ENCODE results near the gene PRR12.
A peak's percentile ranks its signal among the peaks of the same experiment; 100 is the strongest.

The PRR12 gene

GRCh38 chr19:49585023-49585422, 6.0 kb upstream of the PRR12 start:
- H3K9me3 ChIP-seq (ENCODE audit: insufficient read depth, low read depth, low read length) = no peaks in the 10 kb centered on the region
- no peaks in the 10 kb centered on the region for H3K27me3 ChIP-seq (ENCODE audit: insufficient read depth, low read length)
- peaks cover 8% of the 10 kb centered on the region; the same call in 1 of the 2 replicates for H3K4me1 ChIP-seq (ENCODE audit: insufficient read depth, low read length)
- no peak overlapping the region for H3K27ac ChIP-seq (ENCODE audit: low read length)
- no peak overlapping the region for H3K4me3 ChIP-seq (ENCODE audit: low read length)
- H3K9ac ChIP-seq (ENCODE audit: low read depth, low read length) = no peak overlapping the region
- H3K36me3 ChIP-seq (ENCODE audit: insufficient read depth, low read depth, low read length) = no peaks in the 10 kb centered on the region

GRCh38 chr19:49587227-49587626, 3.8 kb upstream of the PRR12 start:
- H3K27me3 ChIP-seq (ENCODE audit: insufficient read depth, low read length) = no peaks in the 10 kb centered on the region
- H3K36me3 ChIP-seq (ENCODE audit: insufficient read depth, low read depth, low read length) = no peaks in the 10 kb centered on the region
- H3K4me1 ChIP-seq (ENCODE audit: insufficient read depth, low read length) = peaks cover 4% of the 10 kb centered on the region; the same call in 1 of the 2 replicates
- H3K9ac ChIP-seq (ENCODE audit: low read depth, low read length) = no peak overlapping the region
- H3K4me3 ChIP-seq (ENCODE audit: low read length) = no peak overlapping the region
- H3K9me3 ChIP-seq (ENCODE audit: insufficient read depth, low read depth, low read length) = no peaks in the 10 kb centered on the region
- no peak overlapping the region for H3K27ac ChIP-seq (ENCODE audit: low read length)

GRCh38 chr19:49588365-49589122, 2.4 kb upstream of the PRR12 start:
- no peak overlapping the region for H3K9ac ChIP-seq (ENCODE audit: low read depth, low read length)
- H3K36me3 ChIP-seq (ENCODE audit: insufficient read depth, low read depth, low read length) = peaks cover under 1% of the 10 kb centered on the region; the same call in 1 of the 2 replicates
- peaks cover 4% of the 10 kb centered on the region; the same call in 1 of the 2 replicates for H3K4me1 ChIP-seq (ENCODE audit: insufficient read depth, low read length)
- H3K27ac ChIP-seq (ENCODE audit: low read length) = no peak overlapping the region
- no peaks in the 10 kb centered on the region for H3K27me3 ChIP-seq (ENCODE audit: insufficient read depth, low read length)
- H3K4me3 ChIP-seq (ENCODE audit: low read length) = no peak overlapping the region
- H3K9me3 ChIP-seq (ENCODE audit: insufficient read depth, low read depth, low read length) = no peaks in the 10 kb centered on the region

- Histone ChIP-seq H3K4me3 (ENCODE audit: low read length) (peak overlapping the region; percentile 23; the same call in 1 of the 2 replicates), H3K36me3 (ENCODE audit: insufficient read depth, low read depth, low read length) (peaks cover 10% of the 10 kb centered on the region), H3K9me3 (ENCODE audit: insufficient read depth, low read depth, low read length) (no peaks in the 10 kb centered on the region), H3K4me1 (ENCODE audit: insufficient read depth, low read length) (peaks cover 10% of the 10 kb centered on the region; the same call in 1 of the 2 replicates), H3K27ac (ENCODE audit: low read length) (no peak overlapping the region), H3K9ac (ENCODE audit: low read depth, low read length) (no peak overlapping the region), H3K27me3 (ENCODE audit: insufficient read depth, low read length) (no peaks in the 10 kb centered on the region)
Measured at GRCh38 chr19:49589502-49589905, 1.5 kb upstream of the PRR12 start.

GRCh38 chr19:49590071-49590970, 661 bp upstream of the PRR12 start:
- peaks cover 5% of the 10 kb centered on the region; the same call in 1 of the 2 replicates for H3K4me1 ChIP-seq (ENCODE audit: insufficient read depth, low read length)

GRCh38 chr19:49591731-49592485, 926 bp downstream of the PRR12 start:
- Histone ChIP-seq H3K4me1 (ENCODE audit: insufficient read depth, low read length) (peaks cover 5% of the 10 kb centered on the region; the same call in 1 of the 2 replicates), H3K27me3 (ENCODE audit: insufficient read depth, low read length) (no peaks in the 10 kb centered on the region), H3K9ac (ENCODE audit: low read depth, low read length) (peak overlapping the region; percentile 99), H3K9me3 (ENCODE audit: insufficient read depth, low read depth, low read length) (no peaks in the 10 kb centered on the region), H3K36me3 (ENCODE audit: insufficient read depth, low read depth, low read length) (peaks cover 26% of the 10 kb centered on the region), H3K4me3 (ENCODE audit: low read length) (peak overlapping the region; percentile 87), H3K27ac (ENCODE audit: low read length) (peak overlapping the region; percentile 84)

More at GRCh38 chr19:49590071-49590970, 661 bp upstream of the PRR12 start:
- H3K9me3 ChIP-seq (ENCODE audit: insufficient read depth, low read depth, low read length) = no peaks in the 10 kb centered on the region
- H3K4me3 ChIP-seq (ENCODE audit: low read length) = peak overlapping the region; percentile 95
- H3K27me3 ChIP-seq (ENCODE audit: insufficient read depth, low read length) = no peaks in the 10 kb centered on the region
- H3K9ac ChIP-seq (ENCODE audit: low read depth, low read length) = peak overlapping the region; percentile 99
- H3K27ac ChIP-seq (ENCODE audit: low read length) = peak overlapping the region; percentile 96
- peaks cover 15% of the 10 kb centered on the region for H3K36me3 ChIP-seq (ENCODE audit: insufficient read depth, low read depth, low read length)

GRCh38 chr19:49592486-49593232, 1.7 kb downstream of the PRR12 start:
- peak overlapping the region; percentile 87 for H3K4me3 ChIP-seq (ENCODE audit: low read length)
- H3K9ac ChIP-seq (ENCODE audit: low read depth, low read length) = peak overlapping the region; percentile 99; the same call in 1 of the 2 replicates
- H3K27ac ChIP-seq (ENCODE audit: low read length) = peak overlapping the region; percentile 84
- H3K27me3 ChIP-seq (ENCODE audit: insufficient read depth, low read length) = no peaks in the 10 kb centered on the region
- peaks cover 5% of the 10 kb centered on the region; the same call in 1 of the 2 replicates for H3K4me1 ChIP-seq (ENCODE audit: insufficient read depth, low read length)
- H3K36me3 ChIP-seq (ENCODE audit: insufficient read depth, low read depth, low read length) = peaks cover 33% of the 10 kb centered on the region
- H3K9me3 ChIP-seq (ENCODE audit: insufficient read depth, low read depth, low read length) = no peaks in the 10 kb centered on the region

GRCh38 chr19:49593233-49594113, 2.5 kb downstream of the PRR12 start:
- H3K27me3 ChIP-seq (ENCODE audit: insufficient read depth, low read length) = no peaks in the 10 kb centered on the region
- H3K36me3 ChIP-seq (ENCODE audit: insufficient read depth, low read depth, low read length) = peaks cover 38% of the 10 kb centered on the region
- H3K27ac ChIP-seq (ENCODE audit: low read length) = peak overlapping the region; percentile 84
- peak overlapping the region; percentile 87 for H3K4me3 ChIP-seq (ENCODE audit: low read length)
- H3K9me3 ChIP-seq (ENCODE audit: insufficient read depth, low read depth, low read length) = no peaks in the 10 kb centered on the region
- H3K4me1 ChIP-seq (ENCODE audit: insufficient read depth, low read length) = peaks cover 5% of the 10 kb centered on the region; the same call in 1 of the 2 replicates
- peak overlapping the region; percentile 99; the same call in 1 of the 2 replicates for H3K9ac ChIP-seq (ENCODE audit: low read depth, low read length)

- Histone ChIP-seq H3K4me3 (ENCODE audit: low read length) (peak overlapping the region; percentile 34), H3K36me3 (ENCODE audit: insufficient read depth, low read depth, low read length) (peaks cover 47% of the 10 kb centered on the region), H3K9me3 (ENCODE audit: insufficient read depth, low read depth, low read length) (no peaks in the 10 kb centered on the region), H3K9ac (ENCODE audit: low read depth, low read length) (peak overlapping the region; percentile 28; the same call in 1 of the 2 replicates), H3K4me1 (ENCODE audit: insufficient read depth, low read length) (peaks cover 5% of the 10 kb centered on the region; the same call in 1 of the 2 replicates), H3K27ac (ENCODE audit: low read length) (no peak overlapping the region), H3K27me3 (ENCODE audit: insufficient read depth, low read length) (no peaks in the 10 kb centered on the region)
Measured at GRCh38 chr19:49594157-49594992, 3.4 kb downstream of the PRR12 start.

Data from iPS-20b (cell line).